ENCODE results near the gene UCKL1.
"Not testable (repeated sequence)": the region's sequence is repeated elsewhere in the genome, so short reads cannot be mapped to it uniquely, and the experiment has no call there.

Gene UCKL1

GRCh38 chr20:63961664-63962425, 5.6 kb upstream of the UCKL1 start:
- no peak overlapping the region for H3K4me3 ChIP-seq (ENCODE audit: low read depth, low read length)
- DNase-seq (ENCODE audit: low read depth), result no peak
- no peak for TF ChIP-seq CTCF (IDR thresholded peaks at IDR 0.05; ENCODE audit: low read depth, low read length, missing control alignments)

DNA sequence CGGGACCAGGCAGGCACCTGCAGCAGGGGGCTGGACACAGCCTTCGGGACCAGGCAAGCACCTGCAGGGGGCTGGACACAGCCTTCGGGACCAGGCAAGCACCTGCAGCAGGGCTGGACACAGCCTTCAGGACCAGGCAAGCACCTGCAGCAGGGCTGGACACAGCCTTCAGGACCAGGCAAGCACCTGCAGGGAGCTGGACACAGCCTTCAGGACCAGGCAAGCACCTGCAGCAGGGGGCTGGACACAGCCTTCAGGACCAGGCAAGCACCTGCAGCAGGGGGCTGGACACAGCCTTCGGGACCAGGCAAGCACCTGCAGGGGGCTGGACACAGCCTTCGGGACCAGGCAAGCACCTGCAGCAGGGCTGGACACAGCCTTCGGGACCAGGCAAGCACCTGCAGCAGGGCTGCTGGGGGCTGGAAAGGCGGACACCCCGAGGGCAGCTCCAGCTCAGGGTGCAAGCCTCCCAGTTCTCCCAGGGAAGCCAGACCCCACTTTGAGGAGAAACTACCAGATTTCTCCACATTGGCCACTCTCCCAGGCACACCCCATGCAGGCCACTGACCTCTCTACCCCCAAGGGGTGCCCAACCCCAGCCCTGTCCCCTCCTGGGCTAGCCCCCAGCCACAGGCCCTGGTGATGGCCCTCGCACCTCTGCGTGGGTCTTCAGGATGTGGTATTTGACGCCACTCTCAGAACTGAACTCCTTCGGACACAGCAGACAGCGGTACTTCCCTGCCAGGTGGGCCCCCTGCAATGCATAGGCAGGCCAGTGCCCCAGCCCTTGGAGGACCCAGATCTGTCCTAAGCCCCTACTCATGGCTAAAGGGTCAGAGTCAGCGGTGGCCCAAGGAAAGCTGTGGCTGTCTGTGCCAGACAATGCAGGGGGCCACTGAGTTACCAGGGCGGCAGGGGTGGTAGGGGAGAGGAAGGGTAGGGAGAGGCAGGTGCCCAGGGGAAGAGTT, 4.7 kb upstream of the UCKL1 start:
- H3K4me3 ChIP-seq (ENCODE audit: low read depth, low read length); DNase-seq (ENCODE audit: low read depth): not testable (repeated sequence)

- no peak for TF ChIP-seq CTCF (IDR thresholded peaks at IDR 0.05; ENCODE audit: low read depth, low read length, missing control alignments)
- H3K4me3 ChIP-seq (ENCODE audit: low read depth, low read length), result no peak overlapping the region
- no peak for DNase-seq (ENCODE audit: low read depth)
Observed at GRCh38 chr20:63959699-63960075, 3.5 kb upstream of the UCKL1 start.

- no peak for DNase-seq (ENCODE audit: low read depth)
- H3K4me3 ChIP-seq (ENCODE audit: low read depth, low read length), result no peak overlapping the region
- no peak for TF ChIP-seq CTCF (IDR thresholded peaks at IDR 0.05; ENCODE audit: low read depth, low read length, missing control alignments)
Observed at GRCh38 chr20:63958964-63959698, 2.9 kb upstream of the UCKL1 start.

DNA sequence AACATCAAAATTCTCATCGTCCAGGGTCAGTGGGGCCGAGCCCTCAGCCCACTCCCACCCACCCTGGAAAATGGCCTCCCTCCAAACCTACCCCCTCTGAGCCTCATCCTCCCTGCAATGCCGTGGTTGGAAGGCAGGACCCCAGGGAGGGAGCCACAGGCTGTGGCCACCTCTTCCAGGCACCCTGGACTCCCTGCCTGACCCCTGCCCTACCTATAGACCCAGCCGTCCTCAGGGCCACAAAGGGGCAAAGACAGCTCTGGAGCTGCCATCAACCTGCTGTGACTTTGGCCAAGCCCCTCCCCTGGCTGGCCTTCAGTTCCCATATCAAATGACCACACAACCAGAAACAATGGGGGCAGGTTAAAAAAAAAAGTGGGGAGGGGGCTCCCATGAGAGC, 2.3 kb upstream of the UCKL1 start:
- H3K4me3 ChIP-seq (ENCODE audit: low read depth, low read length), result no peak overlapping the region

DNA sequence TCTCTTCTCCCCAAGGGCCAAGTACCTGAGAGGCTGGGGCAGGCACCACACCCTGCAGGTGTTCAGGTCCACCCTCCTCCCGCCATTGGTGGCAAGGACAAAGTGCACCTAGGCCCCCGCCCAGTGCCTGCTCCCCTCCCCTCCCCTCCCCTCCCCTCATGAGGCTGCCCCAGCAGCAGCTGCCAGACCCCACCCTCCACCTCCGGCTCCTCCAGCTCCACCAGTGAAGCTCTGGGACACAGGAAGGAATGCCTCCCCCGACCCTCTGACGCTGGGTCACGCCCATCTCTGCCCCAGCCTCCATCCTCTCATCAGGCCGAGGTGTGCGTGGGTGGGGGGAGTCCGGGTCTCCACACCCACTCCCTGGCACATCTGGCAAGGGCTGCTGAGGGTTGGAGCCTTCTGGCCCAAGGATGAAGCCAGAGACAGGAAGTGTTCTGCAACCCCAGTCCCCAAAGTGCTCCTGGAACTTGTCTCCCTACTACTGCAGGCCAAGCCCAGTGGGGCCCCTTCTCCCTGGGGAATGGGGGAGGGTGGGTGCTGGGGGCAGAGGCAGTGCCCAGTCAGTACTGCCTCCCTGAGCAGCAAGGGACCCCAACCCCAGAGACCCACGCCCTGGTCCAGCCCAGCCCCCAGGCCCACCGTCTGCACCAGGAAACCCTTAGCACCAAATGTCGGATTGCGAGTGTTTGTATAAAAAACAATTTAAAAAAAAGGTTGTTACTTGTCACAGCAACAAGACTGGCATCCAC, 1.6 kb upstream of the UCKL1 start:
- no peak overlapping the region for H3K4me3 ChIP-seq (ENCODE audit: low read depth, low read length)
- no peak for TF ChIP-seq CTCF (IDR thresholded peaks at IDR 0.05; ENCODE audit: low read depth, low read length, missing control alignments)
- DNase-seq (ENCODE audit: low read depth), result no peak

More for the DNA sequence above, 2.3 kb upstream of the UCKL1 start:
- DNase-seq (ENCODE audit: low read depth), result no peak
- no peak for TF ChIP-seq CTCF (IDR thresholded peaks at IDR 0.05; ENCODE audit: low read depth, low read length, missing control alignments)
